ENCODE measurements around the gene ZFYVE28.

- no peak for TF ChIP-seq FOXA1 (IDR thresholded peaks at IDR 0.05)
- no peak for TF ChIP-seq BHLHE40 (IDR thresholded peaks at IDR 0.05; ENCODE audit: borderline replicate concordance)
Measured at GRCh38 chr4:2388429-2389182, 29.8 kb downstream of the ZFYVE28 start.

All from HEK293T (cell line).